Kidney (tissue), 14 donors: ENCODE data around the gene RIMS1. TPM values are rescaled to one million over a fixed set of nuclear protein-coding genes. Genes with fewer than 3 reads are reported as not detected.

Source experiments
- DNase-seq, 5 donors: peaks; one replicate each; pipeline ENCODE4 v3.0.0-alpha.2; 2013 to 2020
- FAIRE-seq: peaks from 2 replicates; lab custom pipeline; 2012; peaks lifted over from hg19 to GRCh38; lab: Jason Lieb, UNC
- H3K27ac ChIP-seq, 2 donors: one replicate each; pipeline ENCODE4 v1.7.0; 2013; ENCODE audit warnings: low read depth in 2 of 2, low read length in 2 of 2, inconsistent platforms in 1 of 2
- H3K27me3 ChIP-seq: one replicate; pipeline ENCODE4 v1.7.1; 2013; ENCODE audit warnings: low read length, inconsistent platforms; ENCODE audit not compliant: control insufficient read depth, insufficient read depth
- H3K36me3 ChIP-seq, 3 donors: one replicate each; pipeline versions ENCODE4 v1.7.0 to v1.7.1; 2013; ENCODE audit warnings: low read length in 3 of 3, control low read depth in 1 of 3, inconsistent platforms in 1 of 3; ENCODE audit not compliant: insufficient read depth in 3 of 3, control insufficient read depth in 2 of 3
- H3K4me1 ChIP-seq, 3 donors: one replicate each; pipeline versions ENCODE4 v1.7.0 to v1.7.1; 2013; ENCODE audit warnings: low read length in 3 of 3, inconsistent platforms in 1 of 3, low read depth in 1 of 3; ENCODE audit not compliant: control insufficient read depth in 2 of 3, insufficient read depth in 2 of 3
- H3K4me3 ChIP-seq, 3 donors: one replicate each; pipeline versions ENCODE4 v1.7.0 to v1.8.1; 2013; ENCODE audit warnings: low read length in 3 of 3, control low read depth in 1 of 3, inconsistent platforms in 1 of 3
- H3K9ac ChIP-seq, 3 donors: one replicate each; pipeline versions ENCODE4 v1.7.0 to v1.7.1; 2013; ENCODE audit warnings: low read length in 3 of 3, control low read depth in 1 of 3, inconsistent platforms in 1 of 3
- H3K9me3 ChIP-seq, 3 donors: one replicate each; pipeline versions ENCODE4 v1.7.0 to v1.7.1; 2013; ENCODE audit warnings: low read length in 3 of 3, control low read depth in 1 of 3, inconsistent platforms in 1 of 3; ENCODE audit not compliant: control insufficient read depth in 2 of 3, insufficient read depth in 1 of 3
- intact Hi-C: fragments of 100-400 bp; cut with DNase I; formaldehyde crosslinking; loops from one replicate; pipeline ENCODE4 v1.11.1; 2022
- polyA plus RNA-seq: library from polyadenylated mRNA; stranded (reverse); fragments of 350-450 nt; fragmentation: Illumina TruSeq; extraction: RNeasy Lipid Tissue Mini Kit (QIAGEN cat#74804); gene quantifications from one replicate; pipeline ENCODE4 v1.2.3, GENCODE V29; 2014; ENCODE audit warnings: low read depth, low replicate concordance; ENCODE audit not compliant: insufficient read depth
- total RNA-seq: library from RNA; stranded (reverse); fragmentation: NEBNext Ultra II Directional; extraction: Animal tissue kit (Norgen Biotek cat#: 25700); gene quantifications from one replicate; pipeline ENCODE4 v1.2.1, GENCODE V29; 2021
- TF ChIP-seq, protein P1 (sequence below): IDR thresholded peaks from 3 replicates; pipeline ENCODE4 v1.5.1; 2012; ENCODE audit warnings: mild to moderate bottlenecking, moderate library complexity, borderline replicate concordance; ENCODE audit not compliant: insufficient read depth; ENCODE audit errors: extremely low read depth
- donor health status: control.
- donor health status: control.
- donor health status: control.
- donor health status: control.
- donor health status: control.
- donor health status: DM: yes; HTN: yes; CAD: no.
- donor health status: Normal renal cell carcinoma (clear cell type).

RIMS1 gene
- total and polyA plus RNA-seq, 2 donors from 2014 or later = 4.5 TPM; not detected in 1

DNA sequence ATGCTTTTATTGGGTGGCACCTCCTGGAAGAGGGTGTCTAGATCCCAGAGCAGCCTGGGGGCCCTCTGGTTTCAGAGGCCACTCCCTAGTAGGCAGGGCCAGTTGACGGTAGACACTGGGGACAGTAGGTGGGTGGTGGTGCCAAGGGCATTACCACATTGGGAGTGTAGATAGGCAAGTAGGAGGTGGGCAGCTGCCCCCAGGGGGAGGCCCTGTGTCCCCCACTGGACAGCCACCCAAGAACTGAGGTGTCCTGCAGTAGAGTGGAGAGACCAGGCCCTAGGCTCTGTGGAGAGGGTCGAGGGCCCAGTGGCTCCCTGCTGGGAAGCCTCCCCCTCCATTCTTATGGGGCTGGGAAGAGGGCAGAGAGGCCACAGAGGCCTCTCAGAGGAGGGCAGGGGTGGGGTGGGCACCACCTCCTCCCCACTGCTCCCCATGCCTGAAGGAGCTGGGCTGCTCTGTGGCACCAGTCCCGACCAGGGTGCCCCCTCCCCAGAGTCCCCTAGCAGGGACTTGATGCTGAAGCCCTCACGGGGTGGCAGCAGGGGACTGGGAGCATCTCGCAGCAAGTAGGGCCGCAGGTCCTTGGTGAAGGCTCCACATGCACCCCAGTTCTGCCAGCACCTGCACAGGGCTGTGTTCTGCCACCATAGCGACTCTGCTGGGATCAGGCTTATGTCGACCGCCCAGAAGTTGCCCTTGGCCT is 430.5 kb downstream of the RIMS1 start:
- Histone ChIP-seq H3K36me3 (no peaks in the 10 kb centered on the region), H3K9me3 (no peaks in the 10 kb centered on the region), H3K27ac (no peak overlapping the region), H3K4me1 (no peaks in the 10 kb centered on the region), H3K4me3 (no peak overlapping the region), H3K9ac (no peak overlapping the region), H3K27me3 (no peaks in the 10 kb centered on the region)
- no peak for FAIRE-seq
- intact Hi-C loops = no loop called here
- peak in 1 of 5 donors; percentile 57 for DNase-seq
- TF ChIP-seq, protein P1, sequence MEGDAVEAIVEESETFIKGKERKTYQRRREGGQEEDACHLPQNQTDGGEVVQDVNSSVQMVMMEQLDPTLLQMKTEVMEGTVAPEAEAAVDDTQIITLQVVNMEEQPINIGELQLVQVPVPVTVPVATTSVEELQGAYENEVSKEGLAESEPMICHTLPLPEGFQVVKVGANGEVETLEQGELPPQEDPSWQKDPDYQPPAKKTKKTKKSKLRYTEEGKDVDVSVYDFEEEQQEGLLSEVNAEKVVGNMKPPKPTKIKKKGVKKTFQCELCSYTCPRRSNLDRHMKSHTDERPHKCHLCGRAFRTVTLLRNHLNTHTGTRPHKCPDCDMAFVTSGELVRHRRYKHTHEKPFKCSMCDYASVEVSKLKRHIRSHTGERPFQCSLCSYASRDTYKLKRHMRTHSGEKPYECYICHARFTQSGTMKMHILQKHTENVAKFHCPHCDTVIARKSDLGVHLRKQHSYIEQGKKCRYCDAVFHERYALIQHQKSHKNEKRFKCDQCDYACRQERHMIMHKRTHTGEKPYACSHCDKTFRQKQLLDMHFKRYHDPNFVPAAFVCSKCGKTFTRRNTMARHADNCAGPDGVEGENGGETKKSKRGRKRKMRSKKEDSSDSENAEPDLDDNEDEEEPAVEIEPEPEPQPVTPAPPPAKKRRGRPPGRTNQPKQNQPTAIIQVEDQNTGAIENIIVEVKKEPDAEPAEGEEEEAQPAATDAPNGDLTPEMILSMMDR = no peak

DNA sequence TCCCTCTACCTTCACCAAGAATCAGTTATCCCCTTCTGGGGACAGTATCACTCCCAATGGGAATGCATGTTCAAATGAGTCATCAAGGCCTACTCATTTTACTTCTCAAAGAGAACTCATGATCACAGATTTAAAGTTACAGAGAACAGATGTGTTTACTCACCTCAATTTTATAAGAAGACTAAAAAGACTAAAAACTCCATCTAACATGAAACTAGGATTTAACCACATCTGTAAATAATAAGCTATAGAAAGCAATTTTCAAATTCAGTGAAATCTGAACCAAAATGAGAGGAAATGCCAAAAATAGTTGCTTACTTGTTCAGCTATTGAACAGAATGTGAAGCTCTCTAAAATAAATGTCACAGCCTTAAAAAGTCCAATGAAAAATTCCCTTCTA is 435.4 kb downstream of the RIMS1 start:
- DNase-seq = no peak

DNA sequence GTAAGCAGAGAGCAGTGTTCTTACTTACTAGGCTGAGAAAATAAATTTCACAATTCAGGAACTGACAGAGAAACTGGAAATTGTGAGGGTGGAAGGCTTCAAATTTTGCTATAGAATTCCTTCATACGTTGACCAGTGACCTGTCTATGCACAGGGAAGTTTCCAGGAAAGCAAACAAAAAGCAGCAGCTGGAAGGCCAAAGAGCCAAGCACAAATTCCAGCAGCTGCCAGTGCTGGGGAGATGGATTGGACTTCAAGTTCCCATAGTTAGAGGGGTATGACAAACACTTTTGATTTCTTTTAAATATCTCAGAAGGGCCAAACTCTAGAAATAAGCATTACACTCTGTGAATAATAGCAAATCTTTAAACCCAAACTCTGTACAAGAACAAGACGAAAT is 436.4 kb downstream of the RIMS1 start:
- FAIRE-seq = no peak
- Histone ChIP-seq H3K27ac (no peak overlapping the region), H3K9me3 (no peaks in the 10 kb centered on the region), H3K27me3 (no peaks in the 10 kb centered on the region), H3K9ac (no peak overlapping the region), H3K4me3 (no peak overlapping the region), H3K4me1 (no peaks in the 10 kb centered on the region), H3K36me3 (no peaks in the 10 kb centered on the region)
- DNase-seq = no peak
- TF ChIP-seq, protein P1 = no peak
- intact Hi-C loops = no loop called here

More for the DNA sequence above, 435.4 kb downstream of the RIMS1 start:
- FAIRE-seq = no peak
- Histone ChIP-seq H3K4me3 (no peak overlapping the region), H3K4me1 (no peaks in the 10 kb centered on the region), H3K27me3 (no peaks in the 10 kb centered on the region), H3K36me3 (no peaks in the 10 kb centered on the region), H3K27ac (no peak overlapping the region), H3K9ac (no peak overlapping the region), H3K9me3 (no peaks in the 10 kb centered on the region)
- TF ChIP-seq, protein P1 = no peak
- intact Hi-C loops = no loop called here
